Ishikawa (cell line): ENCODE measurements around the gene SPEF2.

Experiments used
- CEBPB ChIP-seq: IDR thresholded peaks from 2 replicates; pipeline ENCODE4 v1.6.1; 2012
- CREB1 ChIP-seq: IDR thresholded peaks from 2 replicates; pipeline ENCODE4 v1.6.1; 2012; ENCODE audit warnings: low read depth
- EGR1 ChIP-seq: IDR thresholded peaks from 2 replicates; pipeline ENCODE4 v1.6.1; 2012
- EP300 ChIP-seq: IDR thresholded peaks from 2 replicates; pipeline ENCODE4 v1.6.1; 2012; ENCODE audit warnings: borderline replicate concordance
- FOXM1 ChIP-seq: IDR thresholded peaks from 2 replicates; pipeline ENCODE4 v1.6.1; 2012; ENCODE audit warnings: low read depth, borderline replicate concordance
- MAX ChIP-seq: IDR thresholded peaks from 2 replicates; pipeline ENCODE4 v1.6.1; 2012
- NFIC ChIP-seq: IDR thresholded peaks from 2 replicates; pipeline ENCODE4 v1.6.1; 2012
- RAD21 ChIP-seq: IDR thresholded peaks from 2 replicates; pipeline ENCODE4 v1.6.1; 2012; ENCODE audit warnings: low read depth
- REST ChIP-seq: IDR thresholded peaks from 2 replicates; pipeline ENCODE4 v1.6.1; 2012; ENCODE audit warnings: low read depth, mild to moderate bottlenecking
- TAF1 ChIP-seq: IDR thresholded peaks from 2 replicates; pipeline ENCODE4 v1.6.1; 2012; ENCODE audit warnings: low read depth, mild to moderate bottlenecking
- TCF12 ChIP-seq: IDR thresholded peaks from 2 replicates; pipeline ENCODE4 v1.6.1; 2012; ENCODE audit warnings: low read depth
- TEAD4 ChIP-seq: IDR thresholded peaks from 2 replicates; pipeline ENCODE4 v1.6.1; 2012
- USF1 ChIP-seq: IDR thresholded peaks from 2 replicates; pipeline ENCODE4 v1.6.1; 2012
- YY1 ChIP-seq: IDR thresholded peaks from 2 replicates; pipeline ENCODE4 v1.6.1; 2012; ENCODE audit warnings: low read depth
- ZBTB7A ChIP-seq: IDR thresholded peaks from 2 replicates; pipeline ENCODE4 v1.6.1; 2012; ENCODE audit warnings: low read depth

SPEF2 gene

GRCh38 chr5:35647712-35648111 is 30.0 kb downstream of the SPEF2 start:
- TF ChIP-seq CREB1: no peak
- TF ChIP-seq ZBTB7A: no peak
- TF ChIP-seq RAD21: no peak
- no peak for TF ChIP-seq EGR1
- TF ChIP-seq REST: no peak
- no peak for TF ChIP-seq FOXM1
- TF ChIP-seq TCF12: no peak
- no peak for TF ChIP-seq CEBPB
- no peak for TF ChIP-seq EP300
- no peak for TF ChIP-seq USF1
- no peak for TF ChIP-seq TAF1
- no peak for TF ChIP-seq YY1
- no peak for TF ChIP-seq TEAD4

GRCh38 chr5:35651002-35651756 is 33.5 kb downstream of the SPEF2 start:
- peak; percentile 86 for TF ChIP-seq USF1
- no peak for TF ChIP-seq NFIC
- TF ChIP-seq RAD21: peak; percentile 22; the same call in 1 of the 2 replicates
- TF ChIP-seq TEAD4: no peak
- TF ChIP-seq CREB1: no peak
- TF ChIP-seq EGR1: no peak
- TF ChIP-seq ZBTB7A: no peak
- TF ChIP-seq TCF12: no peak
- TF ChIP-seq FOXM1: no peak

- no peak for TF ChIP-seq ZBTB7A
- TF ChIP-seq CEBPB: no peak
- TF ChIP-seq NFIC: no peak
- TF ChIP-seq MAX: no peak
- TF ChIP-seq EGR1: no peak
- no peak for TF ChIP-seq TAF1
- TF ChIP-seq CREB1: no peak
- no peak for TF ChIP-seq FOXM1
- TF ChIP-seq EP300: no peak
These were observed 39.1 kb downstream of the SPEF2 start for GRCh38 chr5:35656721-35657120.

GRCh38 chr5:35657877-35658276 is 40.2 kb downstream of the SPEF2 start:
- TF ChIP-seq TCF12 (no peak), REST (no peak), RAD21 (no peak), TAF1 (no peak), ZBTB7A (no peak), TEAD4 (no peak), USF1 (no peak)

- TF ChIP-seq TCF12 (no peak), RAD21 (no peak), ZBTB7A (no peak), TEAD4 (no peak), MAX (no peak), CEBPB (no peak), EP300 (no peak), TAF1 (no peak), USF1 (no peak), EGR1 (no peak), FOXM1 (no peak), NFIC (no peak), YY1 (no peak), CREB1 (no peak), REST (no peak)
These were observed 41.9 kb downstream of the SPEF2 start for GRCh38 chr5:35659556-35659955.
